ENCODE measurements around the gene SCAPER.

The SCAPER gene

GRCh38 chr15:76384409-76384808 is 520.7 kb downstream of the SCAPER start:
- H3K9me3 ChIP-seq (ENCODE audit: severe bottlenecking), result no peaks in the 10 kb centered on the region
- no peaks in the 10 kb centered on the region for H3K36me3 ChIP-seq
- H3K27ac ChIP-seq, result no peak overlapping the region
- no peak overlapping the region for H3K4me3 ChIP-seq (ENCODE audit: low read depth, low read length)
- H3K27me3 ChIP-seq (ENCODE audit: insufficient read depth, low read depth, severe bottlenecking), result no peaks in the 10 kb centered on the region
- no peak for TF ChIP-seq CTCF (IDR thresholded peaks at IDR 0.05; ENCODE audit: low read depth, low read length)
- no peak for DNase-seq

- TF ChIP-seq CTCF (IDR thresholded peaks at IDR 0.05; ENCODE audit: low read depth, low read length), result no peak
- H3K36me3 ChIP-seq, result no peaks in the 10 kb centered on the region
- H3K27ac ChIP-seq, result no peak overlapping the region
- no peaks in the 10 kb centered on the region for H3K27me3 ChIP-seq (ENCODE audit: insufficient read depth, low read depth, severe bottlenecking)
- DNase-seq, result no peak
- H3K9me3 ChIP-seq (ENCODE audit: severe bottlenecking), result no peaks in the 10 kb centered on the region
- no peak overlapping the region for H3K4me3 ChIP-seq (ENCODE audit: low read depth, low read length)
Observed at GRCh38 chr15:76382987-76383728, 522.0 kb downstream of the SCAPER start.

GRCh38 chr15:76381366-76381765 is 523.8 kb downstream of the SCAPER start:
- Histone ChIP-seq H3K27ac (no peak overlapping the region), H3K27me3 (ENCODE audit: insufficient read depth, low read depth, severe bottlenecking) (no peaks in the 10 kb centered on the region), H3K9me3 (ENCODE audit: severe bottlenecking) (no peaks in the 10 kb centered on the region), H3K4me3 (ENCODE audit: low read depth, low read length) (no peak overlapping the region), H3K36me3 (no peaks in the 10 kb centered on the region)
- no peak for TF ChIP-seq CTCF (IDR thresholded peaks at IDR 0.05; ENCODE audit: low read depth, low read length)
- DNase-seq, result no peak

- TF ChIP-seq CTCF (IDR thresholded peaks at IDR 0.05; ENCODE audit: low read depth, low read length), result no peak
- Histone ChIP-seq H3K9me3 (ENCODE audit: severe bottlenecking) (no peaks in the 10 kb centered on the region), H3K4me3 (ENCODE audit: low read depth, low read length) (no peak overlapping the region), H3K27me3 (ENCODE audit: insufficient read depth, low read depth, severe bottlenecking) (no peaks in the 10 kb centered on the region), H3K27ac (no peak overlapping the region), H3K36me3 (no peaks in the 10 kb centered on the region)
- DNase-seq, result no peak
Observed at GRCh38 chr15:76380249-76380648, 524.9 kb downstream of the SCAPER start.

- TF ChIP-seq CTCF (IDR thresholded peaks at IDR 0.05; ENCODE audit: low read depth, low read length), result no peak
- Histone ChIP-seq H3K4me3 (ENCODE audit: low read depth, low read length) (no peak overlapping the region), H3K9me3 (ENCODE audit: severe bottlenecking) (no peaks in the 10 kb centered on the region), H3K27ac (no peak overlapping the region), H3K27me3 (ENCODE audit: insufficient read depth, low read depth, severe bottlenecking) (no peaks in the 10 kb centered on the region), H3K36me3 (no peaks in the 10 kb centered on the region)
- DNase-seq, result no peak
Observed at GRCh38 chr15:76378691-76379090, 526.4 kb downstream of the SCAPER start.

- Histone ChIP-seq H3K9me3 (ENCODE audit: severe bottlenecking) (no peaks in the 10 kb centered on the region), H3K36me3 (no peaks in the 10 kb centered on the region), H3K27ac (no peak overlapping the region), H3K27me3 (ENCODE audit: insufficient read depth, low read depth, severe bottlenecking) (no peaks in the 10 kb centered on the region), H3K4me3 (ENCODE audit: low read depth, low read length) (no peak overlapping the region)
- DNase-seq, result no peak
- no peak for TF ChIP-seq CTCF (IDR thresholded peaks at IDR 0.05; ENCODE audit: low read depth, low read length)
Observed at GRCh38 chr15:76377751-76378150, 527.4 kb downstream of the SCAPER start.
